GM19025 (cell line): ENCODE results near the gene ADCY1.

Experiments
- ATAC-seq: cut with Tn5 transposase; IDR thresholded peaks from one replicate; pipeline ENCODE4 v1.9.1; 2021; ENCODE audit warnings: mild to moderate bottlenecking, low read depth, moderate library complexity; ENCODE audit not compliant: unreplicated experiment

ADCY1 gene

GRCh38 chr7:45592230-45592991 lies 18.2 kb downstream of the ADCY1 start:
- no peak for ATAC-seq

- ATAC-seq, result no peak
Observed at GRCh38 chr7:45593121-45593541, 19.0 kb downstream of the ADCY1 start.

GRCh38 chr7:45593877-45594276 lies 19.7 kb downstream of the ADCY1 start:
- ATAC-seq, result no peak

GRCh38 chr7:45594745-45595535 lies 20.8 kb downstream of the ADCY1 start:
- ATAC-seq, result no peak

GRCh38 chr7:45595809-45596664 lies 21.9 kb downstream of the ADCY1 start:
- no peak for ATAC-seq

GRCh38 chr7:45596665-45597095 lies 22.5 kb downstream of the ADCY1 start:
- no peak for ATAC-seq

- no peak for ATAC-seq
Observed at GRCh38 chr7:45597286-45597984, 23.3 kb downstream of the ADCY1 start.

- no peak for ATAC-seq
Observed at GRCh38 chr7:45598886-45599520, 24.8 kb downstream of the ADCY1 start.

- no peak for ATAC-seq
Observed at GRCh38 chr7:45599851-45600706, 25.9 kb downstream of the ADCY1 start.

GRCh38 chr7:45601094-45601493 lies 26.9 kb downstream of the ADCY1 start:
- no peak for ATAC-seq

GRCh38 chr7:45601816-45602540 lies 27.8 kb downstream of the ADCY1 start:
- ATAC-seq, result no peak

GRCh38 chr7:45606050-45606449 lies 31.9 kb downstream of the ADCY1 start:
- ATAC-seq, result no peak

GRCh38 chr7:45606931-45607330 lies 32.8 kb downstream of the ADCY1 start:
- ATAC-seq, result no peak

GRCh38 chr7:45609180-45609579 lies 35.0 kb downstream of the ADCY1 start:
- ATAC-seq, result no peak

GRCh38 chr7:45610019-45610418 lies 35.9 kb downstream of the ADCY1 start:
- no peak for ATAC-seq

- no peak for ATAC-seq
Observed at GRCh38 chr7:45610660-45611299, 36.6 kb downstream of the ADCY1 start.

- no peak for ATAC-seq
Observed at GRCh38 chr7:45617166-45617565, 43.0 kb downstream of the ADCY1 start.

GRCh38 chr7:45622058-45622457 lies 47.9 kb downstream of the ADCY1 start:
- ATAC-seq, result no peak
